ENCODE results near the gene DMKN.
A peak's percentile ranks its signal among the peaks of the same experiment; 100 is the strongest.

DMKN gene

DNA sequence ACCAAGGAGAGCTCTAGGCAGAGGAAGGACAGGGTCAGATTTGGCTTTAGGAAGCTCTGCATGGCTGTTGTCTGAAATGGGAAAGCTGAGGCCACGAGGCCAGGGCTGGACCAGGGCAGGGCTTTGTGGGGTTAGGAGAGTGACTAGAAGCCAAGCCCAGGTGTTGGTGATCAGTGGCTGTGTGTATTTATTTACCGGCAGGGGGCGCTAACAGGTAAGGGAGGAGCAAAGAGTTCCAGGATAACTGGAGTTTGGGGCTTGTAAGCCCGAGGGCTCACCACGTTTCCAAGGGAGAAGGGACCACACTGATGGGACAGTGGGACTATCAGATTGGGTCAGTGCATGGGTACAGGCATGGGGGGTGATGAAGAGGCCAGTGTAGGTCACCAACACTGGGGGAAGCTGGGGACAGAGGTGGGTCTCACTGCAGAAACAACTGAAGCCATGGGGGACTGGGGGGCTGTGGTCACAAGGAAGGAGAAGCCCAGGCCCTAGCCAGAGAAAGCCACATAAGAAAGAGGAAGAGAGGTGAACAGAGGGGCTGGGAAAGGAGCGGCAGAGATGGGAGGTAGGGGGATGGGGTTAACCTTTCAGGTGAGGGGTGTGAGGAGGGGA lies 35.8 kb upstream of the DMKN start:
- peak; percentile 55 to 69 for DNase-seq

GRCh38 chr19:35546532-35546931 lies 33.1 kb upstream of the DMKN start:
- no peak for DNase-seq

- peak; percentile 39 to 55 for DNase-seq
Measured at GRCh38 chr19:35545855-35546381, 32.5 kb upstream of the DMKN start.

DNA sequence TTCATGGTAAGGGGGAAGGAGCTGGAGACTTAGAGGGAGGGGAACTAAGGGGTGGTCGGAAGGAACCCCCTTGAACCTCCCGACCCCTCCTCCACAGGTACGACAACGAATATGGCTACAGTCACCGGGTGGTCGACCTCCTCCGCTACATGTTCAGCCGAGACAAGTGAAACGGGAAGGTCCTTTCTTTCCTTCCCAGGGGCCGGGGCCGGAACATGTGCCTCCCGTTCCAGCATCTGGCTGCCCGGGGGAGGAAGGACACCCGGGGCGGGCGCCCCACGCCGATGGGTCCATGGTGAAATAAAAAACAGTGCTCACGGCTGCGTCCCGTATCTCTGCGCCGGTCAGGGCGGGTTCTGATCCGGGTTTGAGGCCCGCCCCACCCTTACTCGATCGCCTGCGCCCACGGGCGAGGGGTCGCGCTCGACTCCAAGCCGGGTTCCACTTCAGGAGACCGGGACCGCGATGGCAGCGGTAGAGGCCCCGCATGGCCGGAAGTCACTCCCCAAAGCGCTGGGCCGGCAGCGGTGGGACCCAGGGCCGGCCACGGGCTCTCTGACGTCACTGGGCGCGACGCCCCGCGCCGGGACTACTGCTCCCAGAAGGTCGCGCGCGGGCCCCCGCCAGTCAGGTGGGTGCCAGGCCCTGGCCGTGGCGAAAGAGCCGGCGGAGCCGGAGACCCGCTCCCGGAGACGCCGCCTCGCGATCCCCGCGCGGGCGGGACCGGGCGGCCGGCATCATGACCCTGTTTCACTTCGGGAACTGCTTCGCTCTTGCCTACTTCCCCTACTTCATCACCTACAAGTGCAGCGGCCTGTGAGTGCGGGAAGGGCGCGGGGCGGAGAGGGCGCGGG lies 31.8 kb upstream of the DMKN start, which contains the start of gene TMEM147:
TMEM147 (plus strand) TSS at position 626 of the 854 bp plus-strand sequence; CDS start at position 740, 114 bp downstream.
- peak; percentile 83 to 85 for DNase-seq

DNA sequence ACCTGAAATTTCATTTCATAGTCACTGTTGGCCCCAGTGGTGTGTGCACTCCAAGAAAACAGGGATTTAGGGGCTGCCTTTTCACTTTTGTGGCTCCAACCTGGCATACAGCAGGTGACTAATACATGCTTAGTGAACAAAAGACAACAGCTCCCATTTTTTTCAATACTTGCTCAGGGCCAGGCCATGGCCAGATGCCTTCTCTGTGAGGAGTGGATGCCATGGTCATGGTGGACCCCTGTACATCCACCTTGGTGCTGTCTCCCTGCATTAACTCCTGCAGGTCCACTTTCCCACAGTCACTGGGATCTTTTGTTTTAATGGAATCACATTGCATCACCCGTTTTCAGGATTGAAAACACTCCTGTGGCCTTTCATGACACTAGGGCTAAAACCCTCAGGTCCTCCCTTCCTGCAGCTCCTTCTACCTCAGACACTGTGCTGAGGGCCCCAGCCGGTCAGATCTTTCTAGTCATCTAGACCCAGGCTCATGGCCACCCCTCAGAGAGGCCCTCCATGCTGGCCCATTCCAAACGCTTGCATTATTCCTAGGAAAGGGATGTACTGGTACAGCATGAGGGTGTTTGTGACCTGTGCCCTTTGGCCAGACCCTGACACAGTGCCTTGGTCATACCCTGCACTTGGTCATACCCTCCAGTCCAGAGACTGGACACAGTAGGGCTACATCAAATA lies 30.8 kb upstream of the DMKN start:
- DNase-seq = no peak

DNA sequence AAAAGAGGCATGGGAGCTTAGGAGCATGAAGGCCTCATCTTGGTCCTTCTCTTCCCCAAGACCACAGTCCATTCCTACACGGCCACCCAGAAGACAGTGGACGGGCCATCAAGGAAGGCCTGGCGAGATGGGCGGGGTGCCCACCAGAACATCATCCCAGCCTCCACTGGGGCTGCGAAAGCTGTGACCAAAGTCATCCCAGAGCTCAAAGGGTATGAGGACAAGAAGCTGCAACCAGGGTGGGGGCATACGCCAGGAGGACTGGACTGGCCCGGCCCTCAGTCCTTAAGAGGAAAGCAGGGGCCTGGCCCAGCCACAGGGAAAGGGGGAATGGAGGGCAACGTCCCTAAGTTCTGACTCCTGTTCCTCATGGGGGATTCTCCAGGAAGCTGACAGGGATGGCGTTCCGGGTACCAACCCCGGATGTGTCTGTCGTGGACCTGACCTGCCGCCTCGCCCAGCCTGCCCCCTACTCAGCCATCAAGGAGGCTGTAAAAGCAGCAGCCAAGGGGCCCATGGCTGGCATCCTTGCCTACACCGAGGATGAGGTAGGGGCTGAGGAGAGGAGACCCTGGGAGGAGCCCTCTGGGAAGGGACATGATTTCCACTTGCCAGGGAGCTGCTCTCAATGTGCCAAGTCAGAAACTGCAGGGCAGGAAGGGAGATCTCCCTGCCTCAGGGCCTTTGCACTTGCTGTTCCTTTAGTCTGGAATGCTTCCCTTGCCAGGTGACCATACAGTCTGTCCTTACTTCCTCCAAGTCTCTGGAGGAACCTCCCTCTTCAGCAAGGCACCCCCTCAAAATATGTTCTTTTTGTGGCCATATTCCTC lies 30.0 kb upstream of the DMKN start:
- no peak for DNase-seq

DNA sequence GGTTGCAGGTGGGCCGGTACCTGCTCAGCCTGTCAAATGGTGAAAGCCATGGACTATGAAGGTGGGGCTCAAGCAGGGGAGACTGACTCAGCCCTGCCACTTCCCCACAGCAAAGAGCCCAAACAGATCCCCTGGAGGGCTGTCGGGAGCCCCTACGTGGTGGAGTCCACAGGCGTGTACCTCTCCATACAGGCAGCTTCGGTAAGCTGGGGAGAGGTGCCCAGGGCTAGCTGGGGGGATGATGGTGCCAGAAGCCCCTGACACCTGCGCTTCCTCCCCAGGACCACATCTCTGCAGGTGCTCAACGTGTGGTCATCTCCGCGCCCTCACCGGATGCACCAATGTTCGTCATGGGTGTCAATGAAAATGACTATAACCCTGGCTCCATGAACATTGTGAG lies 28.8 kb upstream of the DMKN start:
- no peak for DNase-seq

DNA sequence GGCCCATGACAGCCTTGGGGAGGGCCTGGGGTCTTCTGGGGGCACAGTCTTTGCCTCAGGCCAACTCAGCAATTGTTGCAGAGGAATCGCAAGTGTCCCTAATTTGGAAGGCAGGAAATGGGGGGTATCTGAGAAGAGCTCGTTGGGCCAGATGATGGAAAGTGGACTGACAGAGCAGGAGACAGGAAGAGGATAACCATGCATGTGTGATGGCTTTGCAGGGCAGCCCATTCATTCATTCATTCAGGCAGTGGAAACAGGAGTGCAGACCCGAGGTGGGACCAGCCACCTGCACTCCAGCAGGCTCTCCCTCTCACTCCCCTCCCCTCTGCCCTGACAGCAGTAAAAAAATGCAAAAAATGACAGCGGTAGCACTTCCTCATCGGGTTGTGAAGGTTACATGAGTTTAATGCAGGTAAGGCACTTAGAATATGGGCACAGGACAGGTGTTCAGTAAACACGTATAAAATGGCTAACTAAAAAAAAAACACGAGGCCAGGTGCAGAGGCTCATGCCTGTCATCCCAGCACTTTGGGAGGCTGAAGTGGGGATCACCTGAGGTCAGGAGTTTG lies 27.0 kb upstream of the DMKN start:
- no peak for DNase-seq

DNA sequence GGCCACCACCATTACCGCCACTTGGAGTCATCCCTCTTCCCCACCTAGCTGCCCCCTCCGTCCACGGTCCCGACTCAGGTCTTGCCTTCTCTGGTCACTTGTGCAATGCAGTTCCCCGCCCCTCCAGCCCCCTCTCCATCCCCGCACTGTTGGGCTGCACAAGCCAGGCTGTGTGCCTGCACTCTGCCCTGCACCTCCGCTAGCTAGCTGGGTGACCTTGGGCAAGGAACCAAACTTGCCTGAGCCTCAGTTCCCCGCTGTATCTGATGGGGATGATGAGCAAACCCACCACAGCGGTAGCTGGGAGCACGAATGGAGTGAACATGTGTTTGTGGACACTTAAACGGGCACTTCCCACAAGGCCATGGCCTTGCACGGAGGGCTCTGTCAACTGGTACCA lies 26.4 kb upstream of the DMKN start:
- DNase-seq = no peak

GRCh38 chr19:35539314-35539713 lies 25.9 kb upstream of the DMKN start:
- DNase-seq = no peak

- no peak for DNase-seq
Measured at GRCh38 chr19:35534803-35535480, 21.5 kb upstream of the DMKN start.

- DNase-seq = peak; percentile 39 to 46
Measured at GRCh38 chr19:35533822-35534392, 20.5 kb upstream of the DMKN start.

DNA sequence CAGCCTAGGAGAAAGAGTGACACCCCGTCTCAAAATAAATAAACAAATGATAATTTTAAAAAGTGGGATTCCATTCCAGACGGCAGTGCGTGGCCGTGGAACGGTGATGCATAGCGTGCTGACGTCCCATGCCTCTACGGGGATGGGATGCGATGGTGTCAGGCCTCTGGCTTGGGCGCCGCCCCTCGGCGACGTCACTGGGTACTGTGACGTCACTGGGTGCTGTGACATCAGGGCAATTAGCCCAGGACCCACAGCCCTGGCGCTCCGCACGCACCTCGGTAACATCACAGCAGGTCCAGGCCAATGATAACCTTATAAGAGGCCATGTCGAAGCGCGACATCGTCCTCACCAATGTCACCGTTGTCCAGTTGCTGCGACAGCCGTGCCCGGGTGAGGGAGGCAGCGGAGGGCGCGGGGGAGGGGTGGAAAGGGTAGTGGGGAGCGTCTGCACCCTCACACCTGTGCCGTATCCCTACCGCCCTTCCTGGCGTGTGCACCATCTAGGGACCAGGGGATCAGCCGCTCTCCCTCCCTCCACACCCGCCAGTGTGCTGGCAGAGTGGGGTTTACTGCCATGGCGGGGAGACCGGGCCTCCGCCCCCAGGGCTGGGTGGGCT lies 19.9 kb upstream of the DMKN start, which contains the start of gene GAPDHS:
GAPDHS (plus strand) TSS at position 256 of the 621 bp plus-strand sequence; CDS start at position 328, 72 bp downstream.
- no peak for DNase-seq

DNA sequence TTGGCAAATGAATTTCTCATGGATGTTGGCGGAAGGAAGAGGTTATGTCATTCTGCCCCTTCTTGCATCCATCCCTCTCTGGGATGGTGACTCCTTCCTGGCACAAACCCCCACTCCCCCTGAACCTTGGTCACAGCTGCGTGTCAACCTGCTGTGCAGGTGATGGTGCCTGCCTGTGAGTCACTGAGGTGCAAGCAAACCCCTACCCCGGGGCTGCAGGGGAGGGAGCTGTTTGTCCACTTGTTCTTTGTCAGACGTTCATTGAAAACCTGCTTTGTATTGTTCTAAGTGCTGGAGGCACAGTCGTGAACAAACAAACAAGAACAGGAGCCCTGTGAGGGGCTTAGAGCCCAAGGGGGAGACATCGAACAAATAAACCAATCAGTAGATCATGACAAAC lies 17.8 kb upstream of the DMKN start:
- DNase-seq = no peak

- DNase-seq = no peak
Measured at GRCh38 chr19:35529241-35530218, 16.1 kb upstream of the DMKN start.

- no peak for DNase-seq
Measured at GRCh38 chr19:35528218-35529038, 15.0 kb upstream of the DMKN start, which contains the start of gene SBSN. TSS of gene SBSN (minus strand) at chr19:35528311. CDS start at chr19:35528281, 30 bp downstream.

DNA sequence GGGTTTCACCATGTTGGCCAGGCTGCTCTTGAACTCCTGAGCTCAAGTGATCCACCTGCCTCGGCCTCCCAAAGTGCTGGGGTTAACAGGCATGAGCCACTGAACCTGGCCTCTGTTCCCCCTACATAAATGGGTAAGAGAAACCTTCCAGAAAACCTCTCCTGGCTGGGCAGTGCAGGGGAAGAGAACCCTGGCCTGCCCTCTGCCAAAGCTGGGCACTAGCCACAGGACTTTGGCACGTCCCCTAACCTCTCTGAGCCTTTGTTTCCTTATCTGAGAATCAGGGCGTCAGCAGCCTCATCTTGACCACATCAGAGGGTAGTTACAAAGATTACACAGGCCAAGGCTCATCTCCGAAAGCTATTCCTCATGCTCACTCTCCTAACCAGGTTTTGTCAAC lies 12.4 kb upstream of the DMKN start:
- no peak for DNase-seq

GRCh38 chr19:35524181-35524837 lies 10.9 kb upstream of the DMKN start:
- DNase-seq = no peak

All from CD4-positive, alpha-beta T cell treated with Interleukin-1 beta for 1 hour (primary cell).